Glutamatergic neuron (in vitro differentiated cells): ENCODE results near the gene DQX1. TPM values are rescaled to one million over a fixed set of nuclear protein-coding genes. Genes with fewer than 3 reads are reported as not detected.
A peak's percentile ranks its signal among the peaks of the same experiment; 100 is the strongest.

Experiments
- DNase-seq: peaks from one replicate; pipeline ENCODE4 v3.0.0; 2022
- H3K27ac Mint-ChIP-seq: one replicate; pipeline ENCODE4 v1.8.0; 2020; ENCODE audit warnings: mild to moderate bottlenecking, mixed read lengths, inconsistent platforms; ENCODE audit not compliant: unreplicated experiment
- H3K27me3 Mint-ChIP-seq: one replicate; pipeline ENCODE4 v1.8.0; 2020; ENCODE audit warnings: mild to moderate bottlenecking, moderate library complexity, mixed read lengths, inconsistent platforms; ENCODE audit not compliant: unreplicated experiment
- H3K36me3 Mint-ChIP-seq: one replicate; pipeline ENCODE4 v1.8.0; 2020; ENCODE audit warnings: mild to moderate bottlenecking, mixed read lengths, inconsistent platforms; ENCODE audit not compliant: unreplicated experiment
- H3K4me1 Mint-ChIP-seq: one replicate; pipeline ENCODE4 v1.8.0; 2020; ENCODE audit warnings: mild to moderate bottlenecking, low read depth, mixed read lengths, inconsistent platforms; ENCODE audit not compliant: unreplicated experiment
- H3K4me3 Mint-ChIP-seq: one replicate; pipeline ENCODE4 v1.8.0; 2020; ENCODE audit warnings: mild to moderate bottlenecking, mixed read lengths, inconsistent platforms; ENCODE audit not compliant: unreplicated experiment
- H3K9me3 Mint-ChIP-seq: one replicate; pipeline ENCODE4 v1.8.0; 2020; ENCODE audit warnings: mild to moderate bottlenecking, moderate library complexity, mixed read lengths, inconsistent platforms; ENCODE audit not compliant: unreplicated experiment
- total RNA-seq: library from RNA; stranded (reverse); fragmentation: NEBNext Ultra II Directional; extraction: Animal tissue kit (Norgen Biotek cat#: 25700); gene quantifications from one replicate; pipeline ENCODE4 v1.2.1, GENCODE V29; 2021; ENCODE audit not compliant: unreplicated experiment
- TF ChIP-seq, protein P1 (sequence below): fragments of 200-600 bp; sonication (generic); IDR thresholded peaks from one replicate; pipeline ENCODE4 v1.5.0; 2021; ENCODE audit not compliant: partially characterized antibody, unreplicated experiment

The DQX1 gene
- total RNA-seq, 1 donor from 2014 or later, result 0.91 TPM

GRCh38 chr2:74524005-74524404 lies 2.0 kb downstream of the DQX1 start:
- no peak for DNase-seq

DNA sequence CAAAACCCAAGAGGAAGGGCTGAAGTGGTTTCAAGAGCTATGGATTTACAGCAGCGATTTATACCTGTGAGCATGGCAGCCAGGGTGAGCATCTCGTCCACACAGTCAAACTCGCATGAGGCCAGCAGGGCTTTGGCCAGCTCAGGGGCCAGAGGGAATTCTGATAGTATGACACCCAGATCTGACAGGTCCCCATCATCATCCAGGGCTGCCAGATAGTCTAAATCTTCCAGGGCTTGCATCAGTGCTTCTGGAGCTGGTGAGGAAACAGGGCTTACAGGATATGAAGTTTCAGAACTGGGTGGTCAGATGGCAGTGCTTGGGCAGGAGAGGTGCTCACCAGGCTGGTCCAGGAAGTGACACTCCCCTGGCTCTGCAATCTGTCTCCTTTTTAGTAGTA lies 3.5 kb downstream of the DQX1 start:
- TF ChIP-seq, protein P1, sequence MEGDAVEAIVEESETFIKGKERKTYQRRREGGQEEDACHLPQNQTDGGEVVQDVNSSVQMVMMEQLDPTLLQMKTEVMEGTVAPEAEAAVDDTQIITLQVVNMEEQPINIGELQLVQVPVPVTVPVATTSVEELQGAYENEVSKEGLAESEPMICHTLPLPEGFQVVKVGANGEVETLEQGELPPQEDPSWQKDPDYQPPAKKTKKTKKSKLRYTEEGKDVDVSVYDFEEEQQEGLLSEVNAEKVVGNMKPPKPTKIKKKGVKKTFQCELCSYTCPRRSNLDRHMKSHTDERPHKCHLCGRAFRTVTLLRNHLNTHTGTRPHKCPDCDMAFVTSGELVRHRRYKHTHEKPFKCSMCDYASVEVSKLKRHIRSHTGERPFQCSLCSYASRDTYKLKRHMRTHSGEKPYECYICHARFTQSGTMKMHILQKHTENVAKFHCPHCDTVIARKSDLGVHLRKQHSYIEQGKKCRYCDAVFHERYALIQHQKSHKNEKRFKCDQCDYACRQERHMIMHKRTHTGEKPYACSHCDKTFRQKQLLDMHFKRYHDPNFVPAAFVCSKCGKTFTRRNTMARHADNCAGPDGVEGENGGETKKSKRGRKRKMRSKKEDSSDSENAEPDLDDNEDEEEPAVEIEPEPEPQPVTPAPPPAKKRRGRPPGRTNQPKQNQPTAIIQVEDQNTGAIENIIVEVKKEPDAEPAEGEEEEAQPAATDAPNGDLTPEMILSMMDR, result no peak
- DNase-seq, result no peak
- Mint-ChIP-seq H3K4me3 (no peak overlapping the region), H3K36me3 (peaks cover 9% of the 10 kb centered on the region), H3K9me3 (peaks cover 7% of the 10 kb centered on the region), H3K27me3 (peaks cover 30% of the 10 kb centered on the region), H3K4me1 (no peaks in the 10 kb centered on the region), H3K27ac (no peak overlapping the region)

More at GRCh38 chr2:74524005-74524404, 2.0 kb downstream of the DQX1 start:
- peaks cover 29% of the 10 kb centered on the region for H3K27me3 Mint-ChIP-seq
- H3K4me1 Mint-ChIP-seq, result no peaks in the 10 kb centered on the region
- H3K27ac Mint-ChIP-seq, result no peak overlapping the region
- no peak overlapping the region for H3K4me3 Mint-ChIP-seq
- peaks cover 9% of the 10 kb centered on the region for H3K36me3 Mint-ChIP-seq
- peaks cover 12% of the 10 kb centered on the region for H3K9me3 Mint-ChIP-seq
- TF ChIP-seq, protein P1, result no peak

- H3K27me3 Mint-ChIP-seq, result peaks cover 27% of the 10 kb centered on the region
These were observed 9.4 kb downstream of the DQX1 start for GRCh38 chr2:74516650-74517049.

DNA sequence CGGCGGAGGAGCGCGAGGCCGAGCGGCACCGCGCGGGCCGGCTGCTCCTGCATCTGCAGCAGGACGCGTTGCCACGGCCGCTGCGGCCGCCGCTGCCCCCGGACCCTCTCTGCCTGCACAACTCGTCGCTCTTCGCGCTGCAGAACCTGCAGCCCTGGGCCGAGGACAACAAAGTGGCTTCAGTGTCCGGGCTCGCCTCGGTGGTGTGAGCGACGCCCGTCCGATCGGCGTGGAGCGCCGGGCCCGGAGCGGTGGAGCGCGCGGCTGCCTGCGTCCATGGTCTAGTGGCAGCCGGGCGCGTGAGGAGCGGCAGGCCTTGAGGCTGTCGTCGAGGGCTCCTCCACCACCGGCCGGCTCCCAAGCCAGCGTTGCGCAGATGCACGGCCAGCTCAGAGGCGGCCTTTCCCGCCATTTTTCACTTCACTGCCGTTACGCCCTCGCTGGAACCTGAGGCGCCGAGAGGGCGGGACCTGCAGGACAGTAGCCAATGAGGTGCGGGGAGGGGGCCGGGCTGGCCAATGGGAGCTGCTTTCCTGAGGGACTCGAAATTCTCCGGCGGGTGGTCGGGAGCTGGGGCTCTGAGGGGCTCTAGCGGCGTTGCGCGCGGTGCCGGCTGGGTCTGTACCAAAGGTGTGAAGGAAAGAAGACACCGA lies 9.9 kb downstream of the DQX1 start:
- no peak overlapping the region for H3K27ac Mint-ChIP-seq
- peak; percentile 78 for DNase-seq
- H3K4me1 Mint-ChIP-seq, result peaks cover 6% of the 10 kb centered on the region
- peaks cover 13% of the 10 kb centered on the region for H3K9me3 Mint-ChIP-seq
- peaks cover 27% of the 10 kb centered on the region for H3K27me3 Mint-ChIP-seq
- TF ChIP-seq, protein P1, result no peak
- peak overlapping the region; percentile 53 for H3K4me3 Mint-ChIP-seq
- peaks cover 8% of the 10 kb centered on the region for H3K36me3 Mint-ChIP-seq

More at GRCh38 chr2:74516650-74517049, 9.4 kb downstream of the DQX1 start:
- DNase-seq, result peak; percentile 11
- H3K27ac Mint-ChIP-seq, result no peak overlapping the region
- H3K4me3 Mint-ChIP-seq, result peak overlapping the region; percentile 53
- H3K9me3 Mint-ChIP-seq, result peaks cover 11% of the 10 kb centered on the region
- TF ChIP-seq, protein P1, result no peak
- peaks cover 8% of the 10 kb centered on the region for H3K36me3 Mint-ChIP-seq
- peaks cover 4% of the 10 kb centered on the region for H3K4me1 Mint-ChIP-seq

- Mint-ChIP-seq H3K36me3 (peaks cover 8% of the 10 kb centered on the region), H3K27me3 (peaks cover 28% of the 10 kb centered on the region), H3K9me3 (peaks cover 13% of the 10 kb centered on the region), H3K4me1 (peaks cover 6% of the 10 kb centered on the region), H3K4me3 (peak overlapping the region; percentile 76), H3K27ac (no peak overlapping the region)
- DNase-seq, result no peak
- TF ChIP-seq, protein P1, result no peak
These were observed 10.6 kb downstream of the DQX1 start for GRCh38 chr2:74515271-74515980.
